ENCODE data around the gene GALNT3.

GALNT3 gene

GRCh38 chr2:165793779-165794535, at the start of gene GALNT3:
TSS of gene GALNT3 (minus strand) at chr2:165794247. CDS start at chr2:165770700, 23,547 bp downstream.
- peak; percentile 92 for DNase-seq

- no peak for DNase-seq
Observed at GRCh38 chr2:165843351-165843750, 49.3 kb upstream of the GALNT3 start.

GRCh38 chr2:165840333-165840958, 46.4 kb upstream of the GALNT3 start:
- DNase-seq: no peak

GRCh38 chr2:165839610-165840009, 45.6 kb upstream of the GALNT3 start:
- no peak for DNase-seq

GRCh38 chr2:165837122-165837521, 43.1 kb upstream of the GALNT3 start:
- DNase-seq: no peak

GRCh38 chr2:165835363-165835762, 41.3 kb upstream of the GALNT3 start:
- DNase-seq: no peak

- no peak for DNase-seq
Observed at GRCh38 chr2:165833156-165833555, 39.1 kb upstream of the GALNT3 start.

GRCh38 chr2:165827921-165828276, 33.9 kb upstream of the GALNT3 start:
- no peak for DNase-seq

- peak; percentile 23 for DNase-seq
Observed at GRCh38 chr2:165827016-165827920, 33.2 kb upstream of the GALNT3 start.

- DNase-seq: peak; percentile 81
Observed at GRCh38 chr2:165825041-165825440, 31.0 kb upstream of the GALNT3 start.

- DNase-seq: no peak
Observed at GRCh38 chr2:165820296-165820695, 26.2 kb upstream of the GALNT3 start.

GRCh38 chr2:165818920-165819319, 24.9 kb upstream of the GALNT3 start:
- no peak for DNase-seq

GRCh38 chr2:165815299-165816141, 21.5 kb upstream of the GALNT3 start:
- no peak for DNase-seq

- DNase-seq: no peak
Observed at GRCh38 chr2:165814473-165814872, 20.4 kb upstream of the GALNT3 start.

- DNase-seq: no peak
Observed at GRCh38 chr2:165811592-165812370, 17.7 kb upstream of the GALNT3 start.

- DNase-seq: no peak
Observed at GRCh38 chr2:165810418-165810817, 16.4 kb upstream of the GALNT3 start.

- DNase-seq: peak; percentile 70
Observed at GRCh38 chr2:165804719-165805118, 10.7 kb upstream of the GALNT3 start.

GRCh38 chr2:165803123-165803760, 9.2 kb upstream of the GALNT3 start:
- DNase-seq: no peak

GRCh38 chr2:165801176-165801575, 7.1 kb upstream of the GALNT3 start:
- DNase-seq: no peak

- DNase-seq: no peak
Observed at GRCh38 chr2:165796819-165797530, 2.9 kb upstream of the GALNT3 start.

GRCh38 chr2:165796129-165796528, 2.1 kb upstream of the GALNT3 start:
- DNase-seq: no peak
